MCF 10A (cell line): Measurements from ENCODE around the gene SAYSD1. TPM values are rescaled to one million over a fixed set of nuclear protein-coding genes. Genes with fewer than 3 reads are reported as not detected.

Source experiments
- BruUV-seq: library from RNA; stranded (reverse); fragments of 400-500 nt; replicated peaks from 2 replicates; lab custom pipeline; 2021; lab: Mats Ljungman, UMichigan
- CTCF ChIA-PET: fragments of 300-600 bp; sonication (Branson Sonifier 250); formaldehyde crosslinking; extraction: SDS; loops from one replicate; lab custom pipeline; 2021; ENCODE audit warnings: antibody characterized with exemption, inconsistent platforms; lab: Yijun Ruan, JAX
- POLR2A ChIA-PET: fragments of 300-600, 350-650 bp; sonication (Branson Sonifier 250); formaldehyde crosslinking; extraction: SDS; loops from one replicate; lab custom pipeline; 2020; ENCODE audit warnings: antibody characterized with exemption, inconsistent platforms; lab: Yijun Ruan, JAX
- DNase-seq: peaks from one replicate; pipeline ENCODE4 v3.0.0-alpha.2; 2018; ENCODE audit not compliant: unreplicated experiment
- H3K27ac Mint-ChIP-seq: one replicate; pipeline ENCODE4 v1.8.0; 2022; ENCODE audit warnings: mild to moderate bottlenecking, low read depth, mixed read lengths; ENCODE audit not compliant: unreplicated experiment
- H3K27me3 Mint-ChIP-seq: one replicate; pipeline ENCODE4 v1.8.0; 2022; ENCODE audit warnings: mixed read lengths; ENCODE audit not compliant: insufficient read depth, unreplicated experiment
- H3K36me3 Mint-ChIP-seq: one replicate; pipeline ENCODE4 v1.8.0; 2022; ENCODE audit warnings: mild to moderate bottlenecking, moderate library complexity, mixed read lengths; ENCODE audit not compliant: insufficient read depth, unreplicated experiment
- H3K4me1 Mint-ChIP-seq: one replicate; pipeline ENCODE4 v1.8.0; 2022; ENCODE audit warnings: mixed read lengths; ENCODE audit not compliant: insufficient read depth, unreplicated experiment
- H3K4me3 Mint-ChIP-seq: one replicate; pipeline ENCODE4 v1.8.0; 2022; ENCODE audit warnings: mild to moderate bottlenecking, moderate library complexity, mixed read lengths; ENCODE audit not compliant: unreplicated experiment
- H3K9me3 Mint-ChIP-seq: one replicate; pipeline ENCODE4 v1.8.0; 2022; ENCODE audit warnings: mixed read lengths; ENCODE audit not compliant: unreplicated experiment
- CTCF ChIP-seq: fragments of 200-600 bp; IDR thresholded peaks from one replicate; pipeline ENCODE4 v1.8.0; 2022; ENCODE audit warnings: antibody characterized with exemption, mild to moderate bottlenecking; ENCODE audit not compliant: unreplicated experiment
- intact Hi-C: fragments of 100-400 bp; cut with micrococcal nuclease; formaldehyde crosslinking; loops from 2 replicates; pipeline ENCODE4 v1.14.1; 2022
- total RNA-seq: library from RNA; stranded (reverse); gene quantifications from 2 replicates; pipeline ENCODE4 v1.2.3, GENCODE V29; 2022

SAYSD1 gene
- total RNA-seq, 1 experiment from 2014 or later, result 10.9 TPM

- H3K27me3 Mint-ChIP-seq, result peaks cover 90% of the 10 kb centered on the region
- no peak overlapping the region for H3K27ac Mint-ChIP-seq
- peak; percentile 43 for DNase-seq
- CTCF ChIA-PET, result interaction anchor here (0.6 to 1.7 kb wide), 6 partner anchors 12 to 221 kb away, joined by 3 to 5 read pairs (median 4); no protein-coding TSS in a partner anchor
- H3K36me3 Mint-ChIP-seq, result no peaks in the 10 kb centered on the region
- POLR2A ChIA-PET, result interaction anchor here (0.7 kb wide), 1 partner anchor 276 kb away, joined by 5 read pairs; no protein-coding TSS in a partner anchor
- BruUV-seq, result no TSS peak
- no peak overlapping the region for H3K4me3 Mint-ChIP-seq
- no peaks in the 10 kb centered on the region for H3K9me3 Mint-ChIP-seq
- no peaks in the 10 kb centered on the region for H3K4me1 Mint-ChIP-seq
- TF ChIP-seq CTCF, result no peak
- intact Hi-C loops, result no loop called here
Measured at GRCh38 chr6:39088331-39088730, 26.7 kb downstream of the SAYSD1 start.

- Mint-ChIP-seq H3K27ac (no peak overlapping the region), H3K4me1 (no peaks in the 10 kb centered on the region), H3K27me3 (peaks cover 83% of the 10 kb centered on the region), H3K9me3 (no peaks in the 10 kb centered on the region), H3K36me3 (no peaks in the 10 kb centered on the region), H3K4me3 (no peak overlapping the region)
- POLR2A ChIA-PET, result no interaction called here
- BruUV-seq, result no TSS peak
- intact Hi-C loops, result no loop called here
- no peak for TF ChIP-seq CTCF
- CTCF ChIA-PET, result interaction anchor here (1.2 kb wide), 1 partner anchor 222 kb away, joined by 4 read pairs; no protein-coding TSS in a partner anchor
- no peak for DNase-seq
Measured at GRCh38 chr6:39087197-39087596, 27.8 kb downstream of the SAYSD1 start.

GRCh38 chr6:39086711-39087110, 28.3 kb downstream of the SAYSD1 start:
- no TSS peak for BruUV-seq
- H3K4me3 Mint-ChIP-seq, result no peak overlapping the region
- no peaks in the 10 kb centered on the region for H3K4me1 Mint-ChIP-seq
- no peaks in the 10 kb centered on the region for H3K36me3 Mint-ChIP-seq
- H3K9me3 Mint-ChIP-seq, result no peaks in the 10 kb centered on the region
- POLR2A ChIA-PET, result no interaction called here
- no peak for DNase-seq
- H3K27me3 Mint-ChIP-seq, result peaks cover 79% of the 10 kb centered on the region
- no peak for TF ChIP-seq CTCF
- intact Hi-C loops, result no loop called here
- CTCF ChIA-PET, result no interaction called here
- H3K27ac Mint-ChIP-seq, result no peak overlapping the region

- Mint-ChIP-seq H3K4me3 (no peak overlapping the region), H3K4me1 (no peaks in the 10 kb centered on the region), H3K27me3 (peaks cover 75% of the 10 kb centered on the region), H3K36me3 (no peaks in the 10 kb centered on the region), H3K9me3 (no peaks in the 10 kb centered on the region), H3K27ac (no peak overlapping the region)
- TF ChIP-seq CTCF, result no peak
- no TSS peak for BruUV-seq
- intact Hi-C loops, result no loop called here
- POLR2A ChIA-PET, result no interaction called here
- DNase-seq, result no peak
- CTCF ChIA-PET, result no interaction called here
Measured at GRCh38 chr6:39086294-39086693, 28.7 kb downstream of the SAYSD1 start.
